Measurements from ENCODE around the gene FAM222A. TPM values are rescaled to one million over a fixed set of nuclear protein-coding genes. Genes with fewer than 3 reads are reported as not detected.

FAM222A gene
- polyA plus RNA-seq, 1 donor = 9.8 TPM

DNA sequence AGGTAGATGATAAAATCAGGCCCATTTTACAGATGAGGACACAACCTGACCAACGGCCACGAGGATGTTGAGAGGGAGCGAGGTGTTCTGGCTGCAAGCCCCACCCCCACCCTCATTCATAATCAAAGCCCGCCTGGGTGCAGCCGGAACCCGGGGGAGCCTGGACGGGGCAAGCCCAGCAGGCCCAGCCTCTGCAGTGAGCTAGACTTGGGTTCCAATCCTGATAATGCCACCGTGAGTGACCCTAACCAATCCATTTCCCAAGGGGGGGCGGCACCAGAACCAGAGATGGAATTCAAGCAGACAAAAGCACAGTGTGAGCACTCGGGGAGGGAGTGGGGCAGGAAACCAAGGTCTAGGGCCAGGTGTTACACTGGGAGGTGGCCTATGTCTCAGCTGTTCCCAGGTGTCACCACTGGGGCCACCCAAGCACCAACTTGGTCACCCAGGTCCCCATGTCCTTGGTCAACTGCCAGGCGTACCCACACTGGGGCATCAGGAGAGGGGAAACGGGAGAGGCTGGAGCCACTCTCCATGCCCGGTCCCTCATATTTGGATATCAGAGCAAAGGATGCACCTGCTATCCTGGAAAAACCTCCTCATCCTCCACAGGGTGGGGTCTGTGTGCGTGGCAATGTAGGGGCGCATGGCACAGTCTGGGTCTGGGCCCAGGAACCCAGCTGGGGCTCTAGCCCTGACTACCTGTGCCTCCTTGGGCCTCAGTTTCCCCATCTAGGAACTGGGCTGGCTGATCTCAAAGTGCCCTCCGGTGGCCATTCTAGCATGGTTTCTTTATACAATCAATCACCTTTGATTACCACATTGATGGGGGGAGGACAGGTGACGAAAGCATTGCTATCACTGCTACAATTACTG is 58.4 kb downstream of the FAM222A start:
- DNase-seq (ENCODE audit: low read depth) = no peak

DNA sequence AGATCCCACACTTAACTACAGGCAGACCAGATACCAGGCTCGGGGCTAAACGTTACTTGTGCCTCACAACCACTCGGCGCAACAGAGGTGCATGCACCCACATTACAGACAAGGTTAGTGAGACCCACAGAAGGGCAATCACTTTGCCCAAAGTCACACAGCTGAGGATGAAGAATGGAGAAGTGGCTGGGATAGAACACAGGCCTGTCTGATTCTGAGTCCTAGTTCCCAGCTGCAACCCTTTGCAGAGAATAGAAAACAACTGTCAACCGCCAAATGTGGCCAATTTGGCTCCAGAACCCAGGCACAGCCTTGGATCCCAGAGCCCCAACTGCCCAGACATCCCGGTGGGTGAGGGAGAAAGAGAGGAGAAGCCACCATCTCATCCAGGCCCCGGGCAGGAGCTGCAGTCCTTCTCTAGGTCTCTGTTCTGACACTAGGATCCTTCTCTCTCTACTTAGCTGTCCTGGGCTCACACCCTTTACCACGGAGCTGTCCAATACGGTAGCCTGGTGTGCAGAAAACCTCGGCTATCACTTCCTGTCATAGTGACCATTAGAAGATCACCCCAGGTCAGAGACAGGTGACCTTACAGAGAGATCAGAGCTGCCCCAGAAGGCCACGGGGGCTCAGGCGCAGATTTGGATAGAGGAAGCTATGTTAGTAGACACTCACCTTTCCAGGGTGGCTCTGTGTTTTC is 59.1 kb downstream of the FAM222A start:
- no peak for DNase-seq (ENCODE audit: low read depth)

DNA sequence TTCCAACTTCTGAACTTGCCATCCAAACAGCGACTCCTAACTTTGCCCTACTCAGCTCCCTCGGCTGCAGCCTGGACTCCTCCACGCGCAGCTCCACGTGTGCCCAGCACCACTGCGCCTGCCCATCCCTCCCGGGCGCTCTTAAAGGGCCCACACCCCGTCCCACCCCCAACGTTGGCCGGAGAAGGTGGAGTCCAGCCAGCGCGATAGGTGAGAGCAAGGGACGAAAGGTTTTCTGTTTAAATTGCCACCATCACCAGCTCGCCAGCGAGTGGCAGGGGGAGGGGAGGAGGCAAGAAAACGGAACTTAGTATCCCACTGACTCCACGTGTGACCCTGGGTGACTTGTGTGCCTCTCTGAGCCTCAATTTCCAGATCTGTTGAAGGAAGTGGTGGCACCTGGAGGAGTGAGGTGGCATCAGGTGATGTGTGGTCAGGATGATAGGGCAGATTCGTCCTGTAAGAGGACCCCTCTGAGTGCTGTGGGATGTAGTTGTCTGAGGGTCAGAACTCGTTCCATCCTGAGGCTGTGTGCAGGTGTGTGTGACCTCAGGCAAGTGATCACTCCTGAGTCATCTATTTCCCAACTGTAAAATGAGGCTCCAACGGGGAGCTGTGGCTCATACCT is 59.9 kb downstream of the FAM222A start:
- DNase-seq (ENCODE audit: low read depth) = no peak

DNA sequence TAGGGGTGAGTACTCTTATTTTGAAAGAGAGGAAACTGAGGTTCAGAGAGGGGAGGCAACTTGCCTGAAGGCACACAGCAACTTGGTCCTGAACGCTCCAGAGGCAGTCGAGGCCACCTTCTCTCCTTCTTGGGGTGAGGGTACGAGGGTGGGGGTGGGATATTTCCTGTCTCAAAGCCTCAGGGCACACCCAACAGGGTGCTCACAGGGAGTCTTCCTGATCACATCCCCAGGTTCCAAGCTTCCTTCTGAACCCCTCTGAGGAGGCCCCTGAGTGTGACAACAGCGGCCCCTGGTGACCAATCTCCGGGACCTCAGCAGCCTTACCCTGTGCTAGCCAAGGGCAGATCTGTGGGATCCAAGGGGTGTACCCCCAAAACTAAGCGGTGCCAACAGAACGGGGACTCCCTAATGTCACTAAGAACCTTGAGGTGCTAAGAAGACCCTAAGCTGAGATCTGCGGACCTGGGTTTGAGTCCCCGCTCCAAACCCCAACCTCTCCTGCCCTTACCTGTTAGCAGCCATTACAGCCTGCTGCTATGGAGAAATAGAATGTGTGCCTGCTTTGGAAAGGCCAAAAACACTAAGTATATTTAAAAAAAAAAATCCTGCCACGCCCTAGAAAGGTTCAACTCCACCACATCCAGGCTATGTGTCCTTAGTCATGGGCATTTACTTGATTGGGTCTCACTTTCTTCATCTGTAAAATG is 61.7 kb downstream of the FAM222A start:
- peak; percentile 35 for DNase-seq (ENCODE audit: low read depth)

DNA sequence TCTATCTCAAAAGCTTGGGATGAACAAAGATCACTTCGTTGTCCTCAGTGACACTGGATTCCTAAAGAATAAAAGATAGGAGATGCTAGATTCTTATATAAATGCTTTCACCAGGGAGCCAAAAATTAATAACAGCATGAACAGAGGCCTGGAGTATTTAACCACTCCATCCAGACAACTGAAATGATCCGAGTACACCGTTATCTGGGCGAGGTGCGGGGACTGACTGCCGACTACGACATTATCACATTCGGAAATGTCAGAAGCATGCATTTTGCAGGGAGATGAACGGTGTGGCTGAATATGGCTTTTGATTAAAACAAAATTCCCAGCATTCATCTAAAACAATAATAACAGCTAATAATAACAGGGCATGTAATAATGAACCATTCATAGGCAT is 63.0 kb downstream of the FAM222A start:
- DNase-seq (ENCODE audit: low read depth) = no peak

DNA sequence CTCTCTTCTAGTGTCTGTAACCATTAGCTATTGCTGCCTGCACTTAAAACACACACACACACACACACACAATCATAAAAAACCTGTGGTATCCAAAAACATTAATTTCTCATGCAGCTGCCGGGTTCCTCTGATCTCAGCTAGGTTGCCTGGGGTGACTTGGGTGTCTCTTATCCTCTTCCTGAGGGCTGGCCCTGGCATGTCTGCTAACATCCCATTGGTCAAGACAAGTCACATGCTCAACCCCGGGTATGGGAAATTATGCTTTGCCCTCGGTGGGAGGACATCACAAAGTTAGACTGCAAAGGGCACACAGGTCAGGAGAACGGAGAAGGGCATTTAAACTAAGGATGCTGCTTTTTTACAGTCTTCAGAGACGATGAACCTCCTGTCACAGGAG is 63.9 kb downstream of the FAM222A start:
- no peak for DNase-seq (ENCODE audit: low read depth)

DNA sequence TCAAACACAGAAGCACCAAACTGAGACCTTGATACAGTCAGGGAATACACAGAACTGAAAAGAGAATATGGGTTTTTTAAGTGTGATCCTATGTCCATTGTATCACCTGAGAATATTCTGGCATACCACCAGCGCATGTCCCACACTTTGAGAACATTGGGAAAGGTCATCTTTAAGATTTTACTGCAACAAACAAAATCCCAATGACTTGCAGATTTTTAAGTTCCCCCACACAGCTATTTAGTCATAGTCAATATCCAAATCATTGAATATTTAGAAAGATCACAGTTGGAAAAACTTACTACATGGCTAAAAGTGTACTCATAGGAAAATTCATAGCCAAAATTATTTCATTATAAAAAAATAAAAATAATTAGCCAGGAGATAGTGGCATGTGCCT is 65.1 kb downstream of the FAM222A start:
- DNase-seq (ENCODE audit: low read depth) = no peak

DNA sequence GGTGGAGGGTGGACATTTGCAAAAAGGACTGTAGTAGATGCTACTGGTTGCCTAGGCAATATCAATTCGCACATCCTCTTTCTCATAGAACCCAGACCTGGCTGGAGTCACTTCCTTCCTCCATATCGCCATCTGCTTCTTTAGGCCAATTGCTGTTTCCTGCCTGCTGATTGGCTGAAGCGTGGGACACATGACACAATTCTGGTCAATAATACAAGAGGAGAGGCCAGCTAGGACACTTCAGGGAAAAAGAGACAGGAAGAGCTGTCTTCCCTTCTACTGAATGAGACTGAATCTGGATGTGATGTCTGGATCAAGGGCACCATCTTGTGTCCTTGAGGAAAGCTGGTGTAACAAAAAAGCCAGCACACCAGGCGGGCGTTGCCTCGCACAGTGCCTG is 65.8 kb downstream of the FAM222A start:
- no peak for DNase-seq (ENCODE audit: low read depth)

DNA sequence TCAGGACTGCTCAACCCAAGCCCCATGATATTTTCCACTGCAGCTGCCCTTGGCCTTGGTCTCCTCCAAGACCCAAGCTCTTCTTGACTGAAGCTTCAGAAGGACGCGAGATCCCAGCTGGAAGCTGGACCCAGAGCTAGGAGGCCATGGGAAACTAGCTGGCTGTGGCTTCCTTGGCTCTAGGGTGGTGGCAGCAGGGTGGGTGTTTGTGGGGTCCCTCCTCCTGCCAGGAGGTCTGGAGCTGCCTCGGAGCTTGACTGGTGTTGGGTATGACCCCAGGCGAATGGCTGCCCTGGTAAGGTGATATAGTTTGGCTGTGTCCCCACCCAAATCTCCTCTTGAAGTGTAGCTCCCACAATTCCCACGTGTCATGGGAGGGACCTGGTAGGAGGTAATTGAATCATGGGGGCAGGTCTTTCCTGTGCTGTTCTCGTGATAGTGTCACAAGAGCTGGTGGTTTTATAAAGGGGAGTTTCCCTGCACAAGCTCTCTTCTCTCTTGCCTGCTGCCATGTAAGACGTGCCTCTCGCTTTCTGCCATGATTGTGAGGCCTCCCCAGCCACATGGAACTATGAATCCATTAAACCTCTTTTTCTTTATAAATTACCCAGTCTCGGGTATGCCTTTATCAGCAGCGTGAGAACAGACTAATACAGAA is 68.2 kb downstream of the FAM222A start:
- no peak for DNase-seq (ENCODE audit: low read depth)

DNA sequence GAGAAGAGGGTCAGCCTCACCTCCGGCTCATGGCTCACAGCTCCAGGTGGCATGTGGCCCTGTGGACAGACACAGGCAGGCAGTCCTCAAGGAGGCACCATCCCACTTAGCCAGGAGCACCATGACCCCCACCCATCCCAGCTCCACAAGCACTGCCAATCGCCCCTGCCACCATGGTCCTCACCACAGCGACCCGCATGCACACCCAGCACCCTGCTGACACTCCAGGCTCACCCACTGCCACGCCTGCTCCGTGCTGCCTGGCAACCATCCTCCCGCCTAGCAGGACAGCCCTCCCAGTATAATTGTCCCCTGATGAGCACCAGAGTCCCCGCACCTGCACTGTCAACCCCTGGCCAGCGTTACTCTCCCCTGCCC is 68.7 kb downstream of the FAM222A start:
- DNase-seq (ENCODE audit: low read depth) = no peak

DNA sequence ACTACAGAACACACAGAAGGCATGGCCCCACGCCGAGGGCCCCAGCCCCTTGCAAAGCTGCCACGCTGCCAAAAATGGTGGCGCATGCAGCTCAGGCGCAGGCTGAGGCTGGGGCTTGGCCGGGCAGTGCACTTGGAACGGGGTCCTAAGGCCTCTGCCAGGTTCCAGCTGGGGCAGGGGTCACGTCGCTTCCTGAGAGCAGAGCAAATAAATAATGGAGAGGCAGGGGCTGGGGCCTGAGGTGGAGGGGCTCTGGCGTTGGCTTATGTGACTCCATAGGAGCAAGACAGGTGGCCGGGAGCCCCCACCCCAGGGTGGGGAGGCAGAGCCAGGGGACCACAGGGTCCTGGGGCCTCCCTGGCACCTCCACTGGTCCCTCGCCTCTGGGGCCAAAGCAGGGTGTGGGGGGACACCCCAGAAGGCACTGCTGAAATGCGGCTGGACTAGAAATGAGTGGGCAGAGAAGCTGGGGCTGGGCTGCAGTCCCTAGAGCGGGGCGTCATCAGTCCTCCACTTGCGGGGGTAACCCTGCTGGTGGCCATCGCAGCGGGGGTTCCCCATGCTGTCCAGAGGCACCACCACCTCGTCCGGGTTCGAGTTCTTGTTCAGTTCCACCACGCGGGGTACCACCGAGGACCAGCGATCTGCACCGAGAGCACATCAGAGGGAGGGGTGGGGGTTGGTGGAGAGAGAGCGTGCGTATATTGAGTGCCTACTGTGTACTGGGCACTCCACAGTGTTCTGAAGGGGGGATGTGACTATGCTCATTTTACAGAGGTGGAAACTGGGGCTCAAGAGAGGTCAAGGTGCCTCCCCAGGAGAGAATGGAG is 69.7 kb downstream of the FAM222A start:
- no peak for DNase-seq (ENCODE audit: low read depth)

DNA sequence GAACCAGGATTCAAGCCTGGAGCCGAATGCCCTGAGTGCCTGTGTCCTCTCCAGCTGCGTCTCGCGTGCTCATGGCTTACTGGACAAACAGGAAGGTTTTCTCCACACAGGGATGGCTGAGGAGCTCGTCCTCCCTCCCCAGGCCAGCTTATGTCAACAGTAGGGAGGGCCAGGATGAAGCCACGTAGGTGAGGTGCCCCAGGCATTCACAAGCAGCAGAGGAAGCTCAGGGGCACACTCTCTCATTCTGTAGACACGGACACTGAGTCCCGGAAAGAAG is 70.3 kb downstream of the FAM222A start:
- DNase-seq (ENCODE audit: low read depth) = no peak

DNA sequence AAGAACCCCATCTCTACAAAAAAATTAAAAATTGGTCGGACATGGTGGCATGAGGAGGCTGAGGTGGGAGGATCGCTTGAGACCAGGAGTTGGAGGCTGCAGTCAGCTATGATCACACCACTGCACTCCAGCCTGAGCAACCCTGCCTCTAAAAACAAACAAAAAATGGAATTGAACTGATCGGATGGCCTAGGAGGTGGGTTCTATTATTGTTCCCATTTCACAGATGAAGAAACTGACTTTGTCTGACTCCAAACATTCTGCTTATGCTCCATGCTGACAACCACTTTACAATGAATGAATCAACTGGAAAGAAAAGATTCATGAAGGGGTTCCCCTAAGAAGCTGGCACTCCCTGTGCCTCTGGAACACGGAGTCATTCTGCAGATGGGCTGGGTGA is 72.2 kb downstream of the FAM222A start:
- DNase-seq (ENCODE audit: low read depth) = no peak

DNA sequence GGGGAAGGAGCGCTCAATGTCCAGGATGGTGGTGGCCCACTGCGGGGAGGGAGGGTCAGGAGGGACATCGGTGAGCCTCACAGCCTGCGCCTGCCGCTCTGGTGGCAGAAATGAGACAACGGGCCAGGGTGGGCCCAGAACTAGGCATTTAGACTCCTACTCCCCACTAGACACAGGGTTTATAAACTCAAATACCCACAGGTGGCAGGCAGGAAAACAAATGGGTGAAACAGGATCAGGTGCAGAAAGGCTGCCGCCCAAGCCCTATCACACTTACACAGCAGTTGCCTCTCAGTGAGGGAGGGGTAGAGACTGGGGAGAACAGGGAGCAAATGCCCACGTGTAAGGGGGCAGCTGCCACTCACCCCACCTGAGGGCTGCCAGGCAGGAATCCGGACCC is 73.2 kb downstream of the FAM222A start:
- DNase-seq (ENCODE audit: low read depth) = no peak

DNA sequence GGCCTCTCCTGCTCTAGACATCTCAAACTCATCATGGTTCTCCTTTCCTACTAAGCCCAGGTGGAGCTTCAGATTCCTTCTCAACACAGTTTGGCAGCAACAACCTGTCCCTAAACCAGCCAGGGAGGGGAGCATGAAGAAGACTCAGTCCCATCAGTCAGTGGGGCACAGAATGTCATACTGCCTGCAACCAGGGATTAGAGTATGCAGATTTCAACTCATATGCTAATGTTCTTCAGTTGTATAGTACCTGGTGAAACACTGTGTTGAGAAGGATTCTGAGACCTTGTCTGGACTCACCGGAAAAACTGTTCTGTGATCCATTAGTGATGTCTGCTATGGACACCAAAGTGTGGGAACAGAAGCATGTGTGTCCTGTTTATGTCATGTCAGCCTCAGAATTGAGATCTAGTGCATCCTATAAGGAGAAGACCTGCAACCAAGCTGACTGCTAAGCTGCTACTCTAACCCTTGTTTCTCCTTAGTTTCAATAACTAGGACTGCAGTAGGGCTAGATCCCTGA is 76.0 kb downstream of the FAM222A start:
- no peak for DNase-seq (ENCODE audit: low read depth)

DNA sequence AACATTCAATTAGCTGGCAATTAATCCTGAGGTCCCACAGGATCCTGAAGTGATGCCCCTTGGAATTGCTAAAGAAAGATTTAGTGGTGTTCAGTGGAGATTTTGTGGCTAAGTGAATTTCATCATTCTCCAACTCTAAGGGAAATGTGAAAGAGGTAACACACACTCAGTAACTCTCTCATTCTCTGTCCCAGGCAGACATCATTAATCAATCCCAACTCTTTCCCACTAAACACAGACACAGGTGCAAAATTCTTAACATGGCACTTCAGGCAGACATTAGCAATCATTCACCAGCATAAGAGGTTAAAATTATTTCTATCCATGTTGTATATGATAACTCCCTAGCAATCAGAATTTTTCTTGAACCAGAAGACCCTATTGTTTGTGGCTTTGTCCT is 79.4 kb downstream of the FAM222A start:
- DNase-seq (ENCODE audit: low read depth) = no peak

DNA sequence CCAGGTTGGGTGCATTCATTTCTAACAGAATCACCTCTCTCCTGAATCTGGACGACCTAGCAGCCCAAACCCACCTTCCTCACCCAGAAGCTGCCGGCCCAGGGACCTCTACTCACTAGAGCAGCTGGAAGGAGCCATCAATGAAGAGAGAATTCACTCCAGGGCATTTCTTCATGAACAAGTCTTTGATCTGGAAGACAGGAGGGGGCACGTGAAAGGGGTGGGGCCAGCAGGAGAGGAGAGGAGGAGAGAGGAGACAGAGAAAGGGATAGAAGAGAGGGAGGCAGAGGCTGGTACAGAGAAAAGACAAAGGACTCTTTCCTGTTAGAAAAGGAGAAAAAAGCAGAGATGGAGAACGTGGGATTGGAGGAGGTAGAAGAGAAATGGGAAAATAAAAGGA is 79.8 kb downstream of the FAM222A start:
- DNase-seq (ENCODE audit: low read depth) = no peak

DNA sequence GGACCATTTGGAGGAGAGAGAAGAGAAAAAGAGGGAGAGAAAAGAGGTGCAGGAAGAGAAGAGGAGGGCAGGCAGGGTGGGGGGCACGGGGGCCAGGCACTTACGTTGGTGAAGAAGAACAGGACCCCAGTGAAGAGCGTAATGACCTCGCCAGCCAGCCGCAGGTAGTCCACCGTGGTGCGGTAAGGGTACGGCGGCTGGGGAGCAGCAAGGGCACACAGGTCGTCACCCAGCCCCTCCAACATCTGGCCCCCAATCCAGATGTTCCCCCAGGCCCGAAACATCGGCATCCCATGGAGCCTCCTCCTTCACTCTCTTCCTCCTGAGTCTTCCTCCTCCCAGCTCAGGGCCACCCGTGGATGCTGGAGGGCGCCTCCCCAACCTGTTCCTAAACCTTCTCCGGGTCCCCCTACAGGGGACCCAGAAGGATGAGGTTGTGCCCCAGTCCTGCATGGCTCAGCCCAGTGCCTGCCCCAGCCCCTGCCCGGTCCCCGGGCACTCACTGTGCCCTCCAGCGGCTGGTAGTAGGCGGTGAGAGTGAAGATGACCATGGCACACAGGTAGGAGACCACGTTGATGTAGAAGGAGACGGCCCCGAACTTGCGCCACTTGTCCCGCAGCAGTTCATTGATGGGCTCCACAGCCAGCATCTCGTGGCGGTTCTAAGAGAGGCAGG is 80.3 kb downstream of the FAM222A start:
- no peak for DNase-seq (ENCODE audit: low read depth)

DNA sequence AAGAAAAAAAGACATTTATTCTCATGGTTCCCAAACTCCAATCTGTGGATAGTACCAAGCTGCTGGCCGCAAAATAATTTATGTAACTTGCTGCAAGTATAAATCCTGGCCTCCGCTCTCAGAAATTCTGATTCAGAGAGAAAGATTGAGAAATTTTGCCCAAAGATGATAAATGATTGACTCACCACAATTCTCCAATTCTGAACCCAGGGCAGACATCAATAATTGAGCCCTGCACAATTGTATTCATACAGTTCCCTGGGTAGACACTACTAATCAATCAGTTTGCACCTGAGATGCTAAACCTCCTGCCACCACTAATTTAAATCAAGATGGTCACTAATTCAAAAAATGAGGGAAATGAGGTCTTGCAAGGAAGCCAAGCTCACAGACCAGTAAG is 81.4 kb downstream of the FAM222A start:
- DNase-seq (ENCODE audit: low read depth) = no peak

DNA sequence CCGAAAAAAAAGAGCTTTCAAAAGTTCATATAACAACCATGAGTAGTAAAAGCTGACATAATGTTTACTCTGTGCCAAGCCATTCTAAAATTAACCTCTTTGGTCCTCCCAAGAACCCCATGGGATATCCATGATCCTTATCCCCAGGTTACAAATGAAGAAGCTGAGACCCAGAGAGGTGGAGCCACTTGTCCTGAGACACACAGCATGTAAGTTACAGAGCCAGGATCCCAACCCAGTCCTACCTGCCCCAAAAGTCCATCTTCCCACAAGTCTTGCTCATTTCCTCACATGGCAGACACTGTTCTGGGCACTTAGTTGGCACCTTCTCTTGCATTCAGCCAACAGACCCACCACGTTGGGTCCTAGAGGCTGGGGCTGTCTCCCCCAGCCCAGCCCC is 82.4 kb downstream of the FAM222A start:
- no peak for DNase-seq (ENCODE audit: low read depth)
